HAP-1 (cell line): Measurements from ENCODE around the gene DPF1.
"Not testable (repeated sequence)": the region's sequence is repeated elsewhere in the genome, so short reads cannot be mapped to it uniquely, and the experiment has no call there.

Source experiments
- DNase-seq, 2 experiments: peaks; one replicate each; pipeline ENCODE4 v3.0.0-alpha.2; 2016 to 2020; ENCODE audit warnings: low spot score in 2 of 2
- H3K27me3 ChIP-seq: fragments of 250-450 bp; sonication (Bioruptor Pico); 2 replicates; pipeline ENCODE4 v1.5.1; 2020; ENCODE audit warnings: low read depth, mild to moderate bottlenecking, moderate library complexity
- H3K36me3 ChIP-seq: fragments of 250-450 bp; sonication (Bioruptor Pico); replicated peaks from 2 replicates; pipeline ENCODE4 v1.5.1; 2020; ENCODE audit warnings: mild to moderate bottlenecking
- H3K4me1 ChIP-seq: fragments of 250-450 bp; sonication (Bioruptor Pico); 2 replicates; pipeline ENCODE4 v1.5.1; 2020; ENCODE audit warnings: mild to moderate bottlenecking
- H3K4me3 ChIP-seq: fragments of 250-450 bp; sonication (Bioruptor Pico); 2 replicates; pipeline ENCODE4 v1.5.1; 2020; ENCODE audit warnings: mild to moderate bottlenecking, moderate library complexity
- H3K9me3 ChIP-seq: fragments of 250-450 bp; sonication (Bioruptor Pico); 2 replicates; pipeline ENCODE4 v1.5.1; 2020; ENCODE audit warnings: mild to moderate bottlenecking, moderate library complexity
- in situ Hi-C: fragments of 300-500 bp; cut with MboI; formaldehyde crosslinking; loops from 3 replicates; pipeline ENCODE4 v1.14.3; 2020; ENCODE audit warnings: low sequenced_read_pairs, inconsistent platforms, mixed read lengths

Gene DPF1

DNA sequence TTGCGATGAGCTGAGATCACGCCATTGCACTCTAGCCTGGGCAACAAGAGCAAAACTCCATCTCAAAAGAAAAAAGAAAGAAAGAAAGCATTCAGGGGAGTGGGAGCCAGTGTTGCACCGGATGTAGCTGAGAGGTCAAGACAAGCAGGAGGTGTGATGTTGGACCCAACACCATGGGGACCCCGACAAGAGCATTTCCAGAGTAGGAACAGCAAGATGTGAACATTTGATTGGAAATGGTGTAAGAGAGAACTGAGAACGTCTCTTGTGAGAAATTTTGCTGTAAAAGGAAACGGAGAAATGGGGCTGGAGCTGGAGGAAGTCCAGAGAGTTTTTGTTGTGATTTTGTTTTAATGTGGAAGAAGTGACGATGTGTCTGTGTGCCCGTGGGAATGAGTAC lies 15.8 kb upstream of the DPF1 start:
- in situ Hi-C loops = loop anchor here (5.0 to 25.0 kb wide), 2 partner anchors 87 to 397 kb away; partner anchors contain the start of gene ACTN4
- Histone ChIP-seq H3K27me3 (no peaks in the 10 kb centered on the region), H3K4me1 (peaks cover 4% of the 10 kb centered on the region; the same call in 1 of the 2 replicates), H3K4me3 (no peak overlapping the region), H3K36me3 (no peaks in the 10 kb centered on the region), H3K9me3 (no peaks in the 10 kb centered on the region)
- no peak for DNase-seq

DNA sequence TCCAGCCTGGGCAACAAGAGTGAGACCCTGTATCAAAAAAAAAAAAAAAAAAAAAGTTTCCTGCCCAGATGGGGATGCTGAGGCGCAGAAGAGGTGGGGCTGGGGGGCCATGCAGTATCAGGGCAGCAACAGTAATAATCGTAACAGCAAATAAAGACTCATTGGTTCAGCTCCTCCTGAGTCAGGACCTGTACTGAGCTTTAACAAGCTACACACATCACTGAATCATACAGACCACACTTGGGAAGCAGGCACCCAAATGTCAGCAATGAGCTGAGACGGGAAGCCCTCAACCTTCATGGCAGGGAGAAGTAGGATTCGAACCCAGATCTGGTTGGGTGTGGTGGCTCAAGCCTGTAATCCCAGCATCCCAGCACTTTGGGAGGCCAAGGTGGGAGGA lies 10.6 kb upstream of the DPF1 start:
- no peak for DNase-seq
- Histone ChIP-seq H3K4me1 (no peaks in the 10 kb centered on the region), H3K27me3 (peaks cover 8% of the 10 kb centered on the region), H3K36me3 (no peaks in the 10 kb centered on the region), H3K4me3 (no peak overlapping the region), H3K9me3 (no peaks in the 10 kb centered on the region)
- in situ Hi-C loops = loop anchor here (25.0 kb wide), 1 partner anchor 403 kb away; the partner anchor contains the start of gene ACTN4

DNA sequence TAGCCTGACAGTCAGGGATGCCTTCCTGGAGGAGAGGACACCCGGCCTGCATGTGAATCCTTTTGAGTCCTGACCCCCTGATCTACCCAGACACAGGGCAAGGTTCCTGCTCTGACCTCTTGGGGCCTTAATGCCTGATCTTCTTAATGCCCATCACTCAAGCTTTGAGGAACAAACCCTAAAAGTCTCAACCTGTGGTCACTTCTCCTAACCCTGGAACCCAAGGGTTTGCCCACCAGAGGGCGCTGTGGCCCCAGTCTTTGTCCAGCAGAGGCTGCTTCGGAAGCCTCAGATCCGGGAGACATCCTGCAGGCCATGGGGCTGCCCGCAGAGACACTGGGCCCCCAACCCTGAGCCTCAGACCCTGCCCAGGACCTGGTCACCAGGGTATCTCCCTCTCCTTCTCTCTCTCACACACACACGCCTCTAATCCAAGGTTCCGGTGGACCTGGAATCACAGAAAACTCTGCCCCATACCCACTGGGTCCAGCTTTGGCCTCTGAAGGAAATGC lies 9.8 kb upstream of the DPF1 start:
- no peaks in the 10 kb centered on the region for H3K4me1 ChIP-seq
- peak in 1 of 2 experiments; percentile 92 for DNase-seq
- no peaks in the 10 kb centered on the region for H3K36me3 ChIP-seq
- peaks cover 8% of the 10 kb centered on the region for H3K27me3 ChIP-seq
- no peaks in the 10 kb centered on the region for H3K9me3 ChIP-seq
- H3K4me3 ChIP-seq = no peak overlapping the region
- in situ Hi-C loops = loop anchor here (25.0 kb wide), 1 partner anchor 404 kb away; the partner anchor contains the start of gene ACTN4

DNA sequence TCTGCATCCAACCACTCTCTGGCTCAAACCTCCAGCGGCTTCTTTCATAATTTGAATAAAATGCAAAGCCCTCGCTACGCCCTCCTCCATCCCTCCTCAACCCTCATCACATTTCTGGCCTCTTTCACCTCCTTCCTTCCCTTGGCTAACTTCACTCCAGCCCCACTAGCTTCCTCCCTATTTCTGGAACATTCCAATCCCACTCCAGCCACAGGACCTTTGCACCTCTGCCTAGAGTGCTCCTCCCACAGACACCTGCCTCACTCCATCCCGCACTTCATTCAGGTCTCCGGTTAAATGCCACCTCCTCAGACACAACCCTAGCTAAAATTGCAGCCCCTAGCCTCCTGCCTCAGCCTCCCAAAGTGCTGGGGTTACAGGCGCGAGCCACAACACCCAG lies 7.9 kb upstream of the DPF1 start:
- no peaks in the 10 kb centered on the region for H3K9me3 ChIP-seq
- in situ Hi-C loops = loop anchor here (25.0 kb wide), 1 partner anchor 405 kb away; the partner anchor contains the start of gene ACTN4

DNA sequence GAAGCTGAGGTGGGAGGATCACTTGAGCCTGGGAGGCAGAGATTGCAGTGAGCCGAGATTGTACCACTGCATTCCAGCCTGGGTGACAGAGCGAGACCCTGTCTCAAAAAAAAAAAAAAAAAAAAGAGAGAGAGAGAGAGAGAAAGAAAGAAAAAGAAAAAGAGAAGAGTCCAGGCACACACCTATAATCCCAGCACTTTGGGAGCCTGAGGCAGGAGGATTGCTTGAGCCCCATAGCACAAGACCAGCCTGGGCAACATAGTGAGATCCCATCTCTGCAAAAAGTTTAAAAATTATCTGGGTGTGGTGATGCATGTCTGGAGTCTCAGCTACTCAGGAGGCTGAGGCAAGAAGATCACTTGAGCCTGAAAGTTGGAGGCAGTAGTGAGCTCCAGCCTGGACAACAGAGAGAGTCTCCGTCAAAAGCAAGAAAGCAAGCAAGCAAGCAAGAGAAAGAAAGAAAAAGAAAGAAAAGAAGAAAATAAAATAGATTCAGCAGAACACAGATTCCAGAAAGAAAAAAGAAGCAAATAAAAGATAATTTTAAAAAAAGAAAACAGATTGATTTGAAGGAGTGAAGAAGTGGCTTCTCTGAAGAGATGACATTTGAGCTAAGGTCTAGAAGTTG lies 6.6 kb upstream of the DPF1 start:
- DNase-seq, H3K9me3 ChIP-seq, H3K4me3 ChIP-seq, H3K36me3 ChIP-seq, H3K27me3 ChIP-seq: not testable (repeated sequence)
- in situ Hi-C loops = loop anchor here (25.0 kb wide), 1 partner anchor 407 kb away; the partner anchor contains the start of gene ACTN4
- H3K4me1 ChIP-seq = peaks cover 15% of the 10 kb centered on the region

More for the DNA sequence above, 7.9 kb upstream of the DPF1 start:
- H3K27me3 ChIP-seq = peaks cover 8% of the 10 kb centered on the region
- H3K36me3 ChIP-seq = no peaks in the 10 kb centered on the region
- H3K4me1 ChIP-seq = peaks cover 10% of the 10 kb centered on the region
- H3K4me3 ChIP-seq = no peak overlapping the region
- no peak for DNase-seq

DNA sequence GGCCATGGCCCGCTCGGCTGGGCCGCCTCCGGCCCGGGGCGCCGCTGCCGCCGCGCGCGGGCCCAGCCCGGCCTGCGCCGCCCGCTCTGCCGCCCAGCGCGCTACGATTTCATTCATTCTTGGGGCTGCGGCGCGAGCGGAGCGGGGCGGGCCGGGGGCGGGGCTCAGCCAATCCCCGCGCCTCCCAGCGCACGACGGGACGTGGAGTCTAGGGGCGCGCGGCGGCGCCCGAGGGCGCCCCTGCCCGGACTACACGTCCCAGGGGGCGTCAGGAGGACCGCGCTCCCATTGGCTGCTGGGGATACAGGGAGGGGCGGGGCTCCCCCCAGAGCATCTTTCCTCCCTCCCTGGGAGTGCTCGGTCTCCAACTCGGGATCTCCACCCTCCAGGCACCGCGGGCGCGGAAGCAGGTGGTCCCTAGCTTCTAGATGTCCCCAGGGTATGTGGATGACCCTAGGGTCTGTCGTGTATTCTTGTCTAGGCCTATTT lies 5.6 kb upstream of the DPF1 start:
- peaks cover 8% of the 10 kb centered on the region for H3K27me3 ChIP-seq
- H3K36me3 ChIP-seq = no peaks in the 10 kb centered on the region
- H3K4me1 ChIP-seq = peaks cover 16% of the 10 kb centered on the region
- DNase-seq = peak; percentile 92 to 94
- H3K4me3 ChIP-seq = peak overlapping the region; percentile 70
- no peaks in the 10 kb centered on the region for H3K9me3 ChIP-seq
- in situ Hi-C loops = loop anchor here (25.0 kb wide), 1 partner anchor 408 kb away; the partner anchor contains the start of gene ACTN4

DNA sequence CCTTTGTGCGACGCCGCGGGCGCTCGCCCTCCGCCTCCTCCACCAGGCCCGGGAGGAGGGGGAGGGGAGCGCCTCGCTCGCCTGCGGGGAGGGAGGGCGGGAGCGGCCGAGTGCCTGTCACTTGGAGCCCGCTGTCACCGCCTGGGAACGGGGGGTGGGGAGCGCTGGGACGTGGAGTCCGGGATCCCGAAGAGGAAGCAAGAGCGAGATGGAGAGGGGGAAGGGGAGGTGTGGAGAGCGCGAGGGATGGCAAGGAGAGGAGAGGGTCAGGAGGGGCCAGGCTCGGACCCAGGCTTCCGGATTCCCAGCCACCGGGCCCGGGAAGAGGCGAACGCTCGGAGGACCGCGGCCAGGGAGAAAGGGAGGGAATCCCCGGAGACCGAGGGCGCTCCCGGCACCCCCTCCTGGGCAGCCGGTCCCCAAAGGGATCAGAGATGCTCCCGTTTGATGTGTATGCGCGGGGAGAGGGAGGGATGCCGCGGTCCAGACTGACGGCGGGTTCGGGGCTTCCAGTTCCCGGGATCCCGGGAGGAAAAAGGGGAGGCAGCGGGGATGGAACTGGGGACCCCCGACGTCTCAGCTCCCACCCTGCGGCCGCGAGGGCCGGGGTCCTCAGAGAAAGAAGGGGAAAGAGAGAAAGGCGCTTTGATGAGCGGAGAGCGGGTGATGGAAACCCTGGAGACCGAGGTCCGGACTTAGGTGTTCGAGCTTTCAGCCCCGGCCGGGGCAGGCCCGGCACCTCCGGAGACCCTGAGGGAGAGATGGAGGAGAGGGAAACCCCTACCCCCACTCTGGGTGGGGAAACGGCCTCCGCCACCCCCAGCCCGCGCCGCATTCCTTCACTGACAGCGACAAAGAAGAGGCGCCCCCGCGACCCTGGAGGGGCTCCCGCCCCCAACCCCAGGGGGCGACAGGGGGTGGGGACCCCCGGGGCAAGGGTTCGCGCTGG lies 4.7 kb upstream of the DPF1 start:
- peaks cover 21% of the 10 kb centered on the region for H3K4me1 ChIP-seq
- no peaks in the 10 kb centered on the region for H3K36me3 ChIP-seq
- in situ Hi-C loops = loop anchor here (25.0 kb wide), 1 partner anchor 409 kb away; the partner anchor contains the start of gene ACTN4
- peaks cover 8% of the 10 kb centered on the region for H3K27me3 ChIP-seq
- peak overlapping the region; percentile 70 for H3K4me3 ChIP-seq
- H3K9me3 ChIP-seq = no peaks in the 10 kb centered on the region
- DNase-seq = peak; percentile 60 to 90

DNA sequence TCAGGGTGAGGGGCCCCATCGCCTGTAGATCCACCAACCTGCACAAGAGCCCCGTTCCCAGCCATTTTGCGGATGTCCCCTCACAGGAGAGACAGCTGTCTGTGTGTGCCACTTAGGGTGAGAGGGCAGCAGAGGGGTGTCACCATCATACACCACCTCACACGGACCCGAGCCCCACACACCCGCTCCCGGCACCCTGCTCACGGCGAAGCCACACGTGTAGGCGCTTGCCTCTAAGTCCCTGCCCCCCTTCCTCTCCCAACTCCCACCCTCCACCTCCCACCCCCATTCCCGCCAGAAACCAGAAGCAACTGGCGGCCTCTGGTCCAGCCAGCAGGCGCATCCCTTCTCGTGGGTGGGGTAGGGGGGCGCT lies 4.0 kb upstream of the DPF1 start:
- Histone ChIP-seq H3K4me1 (peaks cover 23% of the 10 kb centered on the region), H3K9me3 (no peaks in the 10 kb centered on the region), H3K4me3 (peak overlapping the region; percentile 20), H3K36me3 (no peaks in the 10 kb centered on the region), H3K27me3 (peaks cover 8% of the 10 kb centered on the region)
- in situ Hi-C loops = loop anchor here (25.0 kb wide), 1 partner anchor 409 kb away; the partner anchor contains the start of gene ACTN4
- peak; percentile 62 to 78 for DNase-seq

DNA sequence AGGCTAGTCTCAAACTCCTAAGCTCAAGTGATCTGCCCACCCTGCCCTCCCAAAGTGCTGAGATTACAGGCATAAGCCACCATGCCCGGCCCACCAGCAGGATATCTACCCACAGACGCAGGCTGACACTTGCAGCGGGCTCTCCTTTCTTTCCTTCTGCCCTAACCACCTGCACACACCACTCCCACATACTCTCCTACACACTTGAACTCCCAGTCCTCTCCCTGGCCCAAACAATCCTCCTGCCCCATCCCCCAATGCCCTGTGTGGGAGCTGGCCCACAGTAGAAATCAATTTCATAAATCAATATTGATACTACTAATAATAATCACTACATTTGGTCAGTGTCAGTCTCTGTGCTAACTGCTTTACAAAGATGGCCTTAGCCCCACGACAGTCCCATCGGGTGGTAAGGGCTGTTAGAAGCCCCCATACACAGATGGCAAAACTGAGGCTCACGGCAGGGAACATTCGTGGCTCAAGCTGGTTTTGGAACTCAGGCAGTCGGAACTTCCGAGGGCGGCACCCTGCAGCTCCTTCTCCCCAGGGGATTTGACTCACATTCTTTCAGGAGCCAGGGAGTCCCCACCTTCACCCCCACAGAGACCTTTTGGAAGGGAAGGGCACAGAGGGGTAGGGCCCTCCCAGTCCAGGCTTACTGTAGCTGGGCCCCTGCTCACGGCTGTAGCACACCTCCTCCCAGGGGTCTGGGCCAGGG lies 3.4 kb upstream of the DPF1 start:
- Histone ChIP-seq H3K4me3 (peak overlapping the region; percentile 20), H3K27me3 (peaks cover 8% of the 10 kb centered on the region)
- in situ Hi-C loops = loop anchor here (25.0 kb wide), 1 partner anchor 410 kb away; the partner anchor contains the start of gene ACTN4

DNA sequence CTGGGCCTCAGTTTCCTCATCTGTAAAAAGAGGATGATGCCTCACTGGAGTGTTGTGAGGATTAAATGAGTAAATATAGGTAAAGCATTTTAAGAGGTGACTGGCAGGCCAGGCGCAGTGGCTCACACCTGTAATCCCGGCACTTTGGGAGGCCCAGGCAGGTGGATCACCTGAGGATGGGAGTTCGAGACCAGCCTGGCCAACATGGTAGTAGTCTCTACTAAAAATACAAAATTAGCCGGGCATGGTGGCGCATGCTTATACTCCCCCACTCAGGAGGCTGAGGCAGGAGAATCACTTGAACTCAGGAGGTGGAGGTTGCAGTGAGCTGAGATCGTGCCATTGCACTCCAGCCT lies 819 bp upstream of the DPF1 start:
- not testable (repeated sequence) for H3K27me3 ChIP-seq, H3K4me3 ChIP-seq, DNase-seq, H3K9me3 ChIP-seq, H3K36me3 ChIP-seq
- in situ Hi-C loops = loop anchor here (25.0 kb wide), 1 partner anchor 412 kb away; the partner anchor contains the start of gene ACTN4
- peaks cover 23% of the 10 kb centered on the region for H3K4me1 ChIP-seq

More for the DNA sequence above, 3.4 kb upstream of the DPF1 start:
- peak in 1 of 2 experiments; percentile 42 for DNase-seq
- H3K4me1 ChIP-seq = peaks cover 23% of the 10 kb centered on the region
- H3K36me3 ChIP-seq = no peaks in the 10 kb centered on the region
- H3K9me3 ChIP-seq = no peaks in the 10 kb centered on the region

DNA sequence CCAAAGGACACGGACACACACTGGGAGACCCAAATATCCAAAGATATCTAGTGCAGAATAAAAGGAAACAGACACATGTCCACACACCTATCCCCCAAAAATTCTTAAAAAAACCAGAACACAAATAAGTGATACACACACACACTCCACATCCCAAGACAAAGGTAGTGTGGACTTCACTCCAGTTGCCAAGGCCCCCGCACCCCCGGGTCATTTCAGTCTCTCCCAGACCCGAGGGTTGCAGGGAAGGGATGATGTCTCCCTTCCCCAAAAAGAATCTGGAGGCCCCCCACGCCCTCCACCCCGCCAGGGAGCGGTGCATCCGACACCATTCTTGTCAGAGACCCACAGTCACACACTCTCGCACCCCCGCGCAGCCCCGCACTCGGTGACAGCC lies 407 bp downstream of the DPF1 start:
- H3K36me3 ChIP-seq = peaks cover 9% of the 10 kb centered on the region
- in situ Hi-C loops = no loop called here
- H3K4me1 ChIP-seq = peaks cover 23% of the 10 kb centered on the region

DNA sequence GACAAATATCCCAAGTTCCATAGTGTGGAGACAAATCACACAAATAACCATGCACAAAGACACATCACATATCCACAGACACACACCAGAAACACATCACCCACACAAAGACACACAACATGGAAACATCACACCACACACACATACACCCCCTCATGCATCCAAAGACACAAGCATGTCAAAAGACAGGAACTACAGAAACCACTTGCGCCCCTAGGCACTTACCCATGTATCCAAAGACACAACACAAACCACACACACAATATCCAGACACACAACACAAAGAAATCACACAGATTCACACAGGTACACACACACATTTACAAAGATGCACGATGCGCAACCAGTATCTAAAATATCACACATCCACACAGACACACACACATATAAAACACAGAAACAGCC lies 901 bp downstream of the DPF1 start:
- peak overlapping the region; percentile 51 for H3K4me3 ChIP-seq
- H3K36me3 ChIP-seq = peaks cover 14% of the 10 kb centered on the region
- H3K4me1 ChIP-seq = peaks cover 23% of the 10 kb centered on the region
- H3K27me3 ChIP-seq = no peaks in the 10 kb centered on the region
- H3K9me3 ChIP-seq = no peaks in the 10 kb centered on the region
- in situ Hi-C loops = no loop called here
- no peak for DNase-seq

More for the DNA sequence above, 407 bp downstream of the DPF1 start:
- Histone ChIP-seq H3K9me3 (no peaks in the 10 kb centered on the region), H3K4me3 (peak overlapping the region; percentile 51), H3K27me3 (no peaks in the 10 kb centered on the region)
- DNase-seq = no peak
